ENCODE data around the gene HSP90AA1.
"Not testable (repeated sequence)": the region's sequence is repeated elsewhere in the genome, so short reads cannot be mapped to it uniquely, and the experiment has no call there.

HSP90AA1 gene

DNA sequence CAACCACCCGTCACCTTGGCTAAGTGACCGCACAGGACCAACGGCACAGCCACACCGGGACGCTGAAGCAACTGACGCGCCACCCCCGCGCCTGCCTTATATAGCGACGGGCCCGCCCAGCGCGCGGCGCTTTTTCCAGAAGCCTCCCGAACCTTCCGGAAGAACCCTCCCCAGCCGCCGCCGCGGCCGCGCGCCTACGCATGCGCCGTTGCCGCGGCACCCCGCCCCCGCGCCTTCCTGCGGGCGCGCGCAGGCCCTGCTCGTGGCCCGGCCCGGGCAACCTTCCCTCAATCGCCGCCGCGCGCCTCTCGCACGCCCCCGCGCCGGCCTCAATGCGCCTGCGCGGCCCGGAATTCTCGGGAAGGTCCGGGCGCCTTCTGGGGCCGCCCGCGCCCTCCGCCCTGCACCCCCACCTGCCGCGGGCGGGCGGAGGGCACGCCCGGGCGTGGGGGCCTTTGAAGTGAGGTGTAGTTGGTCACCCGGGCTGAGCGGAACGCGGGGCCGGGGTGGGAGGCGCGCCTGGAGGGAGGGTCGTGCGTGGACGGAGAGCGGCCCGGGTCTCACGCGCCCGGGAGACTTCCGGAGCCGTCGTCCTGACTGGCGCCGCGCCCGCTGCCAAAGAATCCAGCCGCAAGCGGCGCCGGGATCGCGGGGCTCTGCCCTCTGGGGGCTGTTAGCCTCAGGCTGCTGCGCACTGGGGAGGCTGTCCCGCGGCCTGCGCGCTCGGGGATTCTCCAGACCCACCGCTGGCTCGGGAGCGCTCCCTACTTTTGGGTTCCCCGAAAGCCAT is at the start of gene HSP90AA1:
HSP90AA1 (minus strand) TSS at position 73 of the 790 bp plus-strand sequence. CDS start 666 bp downstream, outside the sequence.
- peak; percentile 98 for DNase-seq

DNA sequence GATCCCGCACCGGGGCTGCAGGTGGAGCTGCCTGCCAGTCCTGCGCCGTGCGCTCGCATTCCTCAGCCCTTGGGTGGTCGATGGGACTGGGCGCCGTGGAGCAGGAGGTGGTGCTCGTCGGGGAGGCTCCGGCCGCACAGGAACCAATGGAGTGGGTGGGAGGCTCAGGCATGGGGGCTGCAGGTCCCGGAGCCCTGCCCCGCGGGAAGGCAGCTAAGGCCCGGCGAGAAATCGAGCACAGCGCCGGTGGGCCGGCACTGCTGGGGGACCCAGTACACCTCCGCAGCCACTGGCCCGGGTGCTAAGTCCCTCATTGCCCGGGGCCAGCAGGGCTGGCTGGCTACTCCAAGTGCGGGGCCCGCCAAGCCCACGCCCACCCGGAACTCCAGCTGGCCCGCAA is 48.6 kb upstream of the HSP90AA1 start:
- not testable (repeated sequence) for DNase-seq

DNA sequence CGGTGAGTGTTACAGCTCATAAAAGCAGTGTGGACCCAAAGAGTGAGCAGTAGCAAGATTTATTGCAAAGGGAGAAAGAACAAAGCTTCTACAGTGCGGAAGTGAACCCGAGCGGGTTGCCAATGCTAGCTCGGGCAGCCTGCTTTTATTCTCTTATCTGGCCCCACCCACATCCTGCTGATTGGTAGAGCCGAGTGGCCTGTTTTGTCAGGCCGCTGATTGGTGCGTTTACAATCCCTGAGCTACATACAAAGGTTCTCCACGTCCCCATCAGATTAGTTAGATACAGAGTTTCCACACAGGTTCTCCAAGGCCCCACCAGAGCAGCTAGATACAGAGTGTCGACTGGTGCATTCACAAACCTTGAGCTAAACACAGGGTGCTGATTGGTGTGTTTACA is 47.9 kb upstream of the HSP90AA1 start:
- not testable (repeated sequence) for DNase-seq

GRCh38 chr14:102134021-102134420 is 47.2 kb upstream of the HSP90AA1 start:
- not testable (repeated sequence) for DNase-seq

DNA sequence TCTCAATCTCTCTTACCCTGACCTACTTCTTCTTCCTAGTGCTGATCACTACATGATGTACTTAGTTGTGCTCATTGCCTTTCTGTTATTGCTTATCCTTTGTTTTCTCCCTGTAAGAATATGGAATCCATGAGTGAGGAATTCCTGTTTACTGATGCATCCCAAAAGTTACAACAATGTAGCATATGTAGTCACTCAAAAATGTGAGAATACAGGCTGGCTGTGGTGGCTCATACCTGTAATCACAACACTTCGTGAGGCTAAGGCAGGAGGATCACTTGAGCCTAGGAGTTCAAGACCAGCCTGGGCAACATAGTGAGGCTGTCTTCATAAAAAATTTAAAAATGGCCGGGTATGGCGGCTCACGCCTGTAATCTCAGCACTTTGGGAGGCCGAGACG is 44.9 kb upstream of the HSP90AA1 start:
- DNase-seq: no peak

- DNase-seq: no peak
Measured at GRCh38 chr14:102126807-102127455, 40.1 kb upstream of the HSP90AA1 start.

GRCh38 chr14:102125546-102125945 is 38.7 kb upstream of the HSP90AA1 start:
- DNase-seq: no peak

- DNase-seq: no peak
Measured at GRCh38 chr14:102124419-102124818, 37.6 kb upstream of the HSP90AA1 start.

DNA sequence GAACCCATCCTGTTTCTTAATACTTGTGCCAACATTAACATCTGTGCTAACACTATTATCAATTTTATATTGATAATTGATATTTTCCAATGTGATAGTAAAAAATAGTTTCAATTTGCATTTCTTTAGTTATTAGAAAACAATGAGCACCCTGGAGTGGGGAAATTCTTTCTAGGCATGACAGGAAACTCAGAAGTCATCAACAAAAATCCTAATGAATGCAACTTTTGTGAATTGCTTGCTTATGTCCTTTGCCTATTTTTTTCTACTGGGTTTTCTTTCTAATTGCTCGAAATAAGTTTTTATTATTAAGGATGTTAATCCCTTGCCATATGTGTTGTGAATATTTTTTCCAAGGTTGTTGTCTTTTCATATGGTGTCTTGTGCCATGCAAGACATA is 34.7 kb upstream of the HSP90AA1 start:
- no peak for DNase-seq

DNA sequence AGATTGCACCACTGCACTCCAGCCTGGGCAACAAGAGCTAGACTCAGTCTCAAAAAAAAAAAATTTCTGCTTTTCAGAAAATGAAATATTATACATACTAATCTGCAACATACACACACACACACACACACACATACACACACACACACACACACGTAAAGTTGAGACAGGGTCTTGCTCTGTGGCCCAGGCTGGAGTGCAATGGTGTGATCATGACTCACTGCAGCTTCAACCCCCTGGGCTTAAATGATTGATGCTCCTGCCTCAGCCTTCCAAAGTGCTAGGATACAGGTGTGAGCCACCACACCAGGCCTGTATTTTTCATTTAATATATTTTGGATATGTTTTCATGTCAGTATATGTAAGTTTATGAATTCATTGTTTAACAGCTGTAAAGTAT is 34.0 kb upstream of the HSP90AA1 start:
- no peak for DNase-seq

- DNase-seq: no peak
Measured at GRCh38 chr14:102117852-102118251, 31.0 kb upstream of the HSP90AA1 start.

GRCh38 chr14:102116361-102117180 is 29.7 kb upstream of the HSP90AA1 start:
- no peak for DNase-seq

DNA sequence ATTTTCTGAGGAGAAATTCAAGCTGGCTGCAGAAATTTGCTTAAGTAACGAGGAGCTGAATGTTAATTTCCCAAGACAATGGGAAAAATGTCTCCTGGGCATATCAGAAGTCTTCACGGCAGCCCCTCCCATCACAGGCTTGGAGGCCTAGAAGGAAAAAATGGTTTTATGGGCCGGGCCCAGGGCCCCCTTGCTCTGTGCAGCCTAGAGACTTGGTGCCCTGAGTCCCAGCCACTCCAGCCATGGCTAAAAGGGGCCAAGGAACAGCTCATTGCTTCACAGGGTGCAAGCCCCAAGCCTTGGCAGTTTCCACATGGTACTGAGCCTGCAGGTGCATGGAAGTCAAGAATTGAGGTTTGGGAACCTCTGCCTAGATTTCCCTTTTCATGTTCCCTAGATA is 24.3 kb upstream of the HSP90AA1 start:
- no peak for DNase-seq

GRCh38 chr14:102109332-102109731 is 22.5 kb upstream of the HSP90AA1 start:
- DNase-seq: not testable (repeated sequence)

DNA sequence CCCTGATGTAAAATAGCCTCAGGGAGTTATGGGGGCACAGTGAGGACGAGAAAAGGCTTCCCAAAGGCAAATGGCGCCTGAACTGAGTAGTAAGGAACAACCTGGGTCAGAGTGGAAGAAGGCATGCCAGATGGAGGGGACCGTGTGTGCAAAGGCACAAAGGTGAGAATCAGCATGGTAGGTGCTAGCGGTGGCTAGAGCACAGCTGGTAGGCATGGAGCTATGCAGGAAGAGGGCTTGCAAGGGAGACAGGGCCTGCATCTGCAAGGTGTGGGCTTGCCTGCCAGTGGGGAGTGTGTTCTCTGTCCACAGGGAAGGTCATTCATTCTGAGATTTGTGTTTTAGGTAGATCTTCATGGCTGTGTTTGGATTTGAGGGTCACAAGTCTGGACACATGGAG is 18.5 kb upstream of the HSP90AA1 start:
- DNase-seq: no peak

GRCh38 chr14:102103062-102103695 is 16.3 kb upstream of the HSP90AA1 start:
- peak; percentile 45 for DNase-seq

- no peak for DNase-seq
Measured at GRCh38 chr14:102097441-102098135, 10.7 kb upstream of the HSP90AA1 start.

DNA sequence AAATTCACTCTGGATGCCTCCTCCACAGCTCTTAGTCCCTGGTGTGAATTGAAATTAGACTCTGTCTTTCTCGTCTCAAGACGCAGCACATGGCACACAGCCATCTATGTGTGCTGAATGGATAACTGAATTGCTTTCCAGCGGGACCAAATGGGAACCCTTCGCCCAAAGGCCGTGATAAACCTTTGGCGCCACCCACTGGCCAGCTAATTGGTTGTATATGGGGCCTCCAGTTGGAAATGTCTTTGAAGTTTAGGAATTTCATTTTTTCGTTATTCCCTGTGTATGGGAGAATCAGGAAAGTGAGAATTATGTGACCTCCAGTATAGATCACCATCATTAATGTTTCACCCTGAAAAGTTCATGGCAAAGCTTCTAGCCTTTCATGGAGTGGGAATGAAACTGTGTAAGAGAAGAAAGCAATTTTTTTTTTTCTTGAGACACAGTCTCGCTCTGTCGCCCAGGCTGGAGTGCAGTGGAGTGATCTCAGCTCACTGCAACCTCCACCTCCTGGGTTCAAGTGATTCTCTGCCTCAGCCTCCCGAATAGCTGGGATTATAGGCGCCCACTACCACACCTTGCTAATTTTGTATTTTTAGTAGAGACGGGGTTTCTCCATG is 9.8 kb upstream of the HSP90AA1 start:
- peak; percentile 85 for DNase-seq

- DNase-seq: no peak
Measured at GRCh38 chr14:102095871-102096568, 9.2 kb upstream of the HSP90AA1 start.

DNA sequence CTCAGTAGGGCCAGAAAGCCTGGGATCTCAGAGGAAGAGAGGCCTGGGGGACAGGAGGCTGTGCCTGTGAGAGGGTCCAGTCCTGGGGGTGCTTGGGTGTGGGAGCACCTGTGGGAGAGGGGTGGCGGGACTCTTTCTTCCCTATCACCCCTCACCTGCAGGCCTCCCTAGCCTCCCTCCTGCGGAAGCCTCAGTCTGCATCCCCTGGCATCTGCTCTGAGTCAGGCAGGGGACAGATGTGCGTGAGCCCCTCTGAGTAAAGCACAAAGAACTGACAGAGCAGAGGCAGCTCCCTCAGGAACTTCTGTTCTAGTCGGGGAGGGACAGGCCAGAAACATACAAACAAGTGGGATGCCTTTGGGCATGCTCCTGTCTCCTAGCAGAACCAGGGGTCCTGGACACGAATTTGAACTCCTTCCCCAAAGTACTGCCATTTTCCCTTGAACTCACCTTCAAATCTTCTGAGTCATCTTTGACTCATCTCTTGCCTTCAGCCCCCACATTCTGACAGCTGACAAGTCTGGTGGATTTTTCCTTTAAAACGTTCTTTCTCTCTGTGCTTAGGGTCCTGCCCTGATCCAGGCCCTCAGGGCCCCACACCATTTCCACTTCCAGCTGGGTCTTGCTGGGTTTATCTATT is 8.5 kb upstream of the HSP90AA1 start:
- DNase-seq: no peak

- DNase-seq: no peak
Measured at GRCh38 chr14:102094101-102094500, 7.3 kb upstream of the HSP90AA1 start.
